Measurements from ENCODE around the gene MED17. TPM values are rescaled to one million over a fixed set of nuclear protein-coding genes. Genes with fewer than 3 reads are reported as not detected.

MED17 gene
- total RNA-seq, 2 experiments from 2014 or later: 30.1 to 31.3 TPM

DNA sequence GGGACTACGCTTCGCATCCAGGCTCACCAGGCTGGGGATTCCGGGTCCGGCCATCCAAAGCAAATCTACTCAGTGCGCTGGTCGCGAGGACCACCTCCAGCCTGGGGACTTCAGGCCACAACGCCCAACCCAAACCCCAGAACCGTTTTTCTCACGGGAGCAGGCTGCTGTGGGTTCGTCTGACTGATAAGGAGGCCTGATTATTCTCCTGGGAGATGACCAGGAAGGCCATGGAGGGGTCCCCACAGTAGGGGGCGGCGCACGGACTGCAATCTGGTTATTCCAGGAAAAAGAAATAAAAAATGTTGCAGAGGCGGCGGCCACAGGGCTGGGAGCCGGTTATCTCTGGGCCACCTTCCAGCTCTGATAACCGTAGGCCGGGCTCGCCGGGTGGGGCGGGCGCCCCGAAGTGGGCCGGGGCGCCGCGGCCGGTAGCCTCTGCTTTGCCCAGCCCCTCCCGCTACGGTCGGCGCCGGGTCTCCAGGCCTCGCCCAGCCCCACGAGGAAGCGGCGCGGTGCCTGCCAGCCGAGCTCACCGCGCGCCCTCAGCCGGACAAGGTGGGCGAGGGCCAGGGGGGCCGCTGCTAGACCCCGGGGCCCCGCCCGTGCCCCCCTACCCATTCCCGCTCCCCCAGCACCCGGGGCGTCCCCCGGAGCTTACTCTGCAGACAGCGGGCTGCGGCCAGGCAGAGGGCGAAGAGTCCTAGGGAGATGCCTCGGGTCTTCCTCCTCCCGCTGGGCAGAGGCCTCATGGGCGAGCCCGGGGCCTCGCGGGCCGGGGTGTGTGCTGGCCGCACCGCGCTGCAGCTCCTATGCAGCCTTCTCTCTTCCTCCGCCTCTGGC lies 65.9 kb downstream of the MED17 start:
- H3K9me3 Mint-ChIP-seq: no peaks in the 10 kb centered on the region
- H3K27ac Mint-ChIP-seq: no peak overlapping the region
- POLR2A ChIA-PET: no interaction called here
- no peak for DNase-seq
- H3K4me3 Mint-ChIP-seq: no peak overlapping the region
- H3K4me1 Mint-ChIP-seq (ENCODE audit: low read depth): no peaks in the 10 kb centered on the region
- no peaks in the 10 kb centered on the region for H3K36me3 Mint-ChIP-seq (ENCODE audit: low read depth)
- peaks cover 15% of the 10 kb centered on the region for H3K27me3 Mint-ChIP-seq
- ATAC-seq: peak; percentile 42
- CTCF ChIA-PET: interaction anchor here (0.7 to 1.7 kb wide), 3 partner anchors 9 to 13 kb away, joined by 3 to 4 read pairs (median 3); no protein-coding TSS in a partner anchor
- TF ChIP-seq, protein P1, sequence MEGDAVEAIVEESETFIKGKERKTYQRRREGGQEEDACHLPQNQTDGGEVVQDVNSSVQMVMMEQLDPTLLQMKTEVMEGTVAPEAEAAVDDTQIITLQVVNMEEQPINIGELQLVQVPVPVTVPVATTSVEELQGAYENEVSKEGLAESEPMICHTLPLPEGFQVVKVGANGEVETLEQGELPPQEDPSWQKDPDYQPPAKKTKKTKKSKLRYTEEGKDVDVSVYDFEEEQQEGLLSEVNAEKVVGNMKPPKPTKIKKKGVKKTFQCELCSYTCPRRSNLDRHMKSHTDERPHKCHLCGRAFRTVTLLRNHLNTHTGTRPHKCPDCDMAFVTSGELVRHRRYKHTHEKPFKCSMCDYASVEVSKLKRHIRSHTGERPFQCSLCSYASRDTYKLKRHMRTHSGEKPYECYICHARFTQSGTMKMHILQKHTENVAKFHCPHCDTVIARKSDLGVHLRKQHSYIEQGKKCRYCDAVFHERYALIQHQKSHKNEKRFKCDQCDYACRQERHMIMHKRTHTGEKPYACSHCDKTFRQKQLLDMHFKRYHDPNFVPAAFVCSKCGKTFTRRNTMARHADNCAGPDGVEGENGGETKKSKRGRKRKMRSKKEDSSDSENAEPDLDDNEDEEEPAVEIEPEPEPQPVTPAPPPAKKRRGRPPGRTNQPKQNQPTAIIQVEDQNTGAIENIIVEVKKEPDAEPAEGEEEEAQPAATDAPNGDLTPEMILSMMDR (IDR thresholded peaks at IDR 0.05): no peak
- intact Hi-C loops (cut with micrococcal nuclease): no loop called here

DNA sequence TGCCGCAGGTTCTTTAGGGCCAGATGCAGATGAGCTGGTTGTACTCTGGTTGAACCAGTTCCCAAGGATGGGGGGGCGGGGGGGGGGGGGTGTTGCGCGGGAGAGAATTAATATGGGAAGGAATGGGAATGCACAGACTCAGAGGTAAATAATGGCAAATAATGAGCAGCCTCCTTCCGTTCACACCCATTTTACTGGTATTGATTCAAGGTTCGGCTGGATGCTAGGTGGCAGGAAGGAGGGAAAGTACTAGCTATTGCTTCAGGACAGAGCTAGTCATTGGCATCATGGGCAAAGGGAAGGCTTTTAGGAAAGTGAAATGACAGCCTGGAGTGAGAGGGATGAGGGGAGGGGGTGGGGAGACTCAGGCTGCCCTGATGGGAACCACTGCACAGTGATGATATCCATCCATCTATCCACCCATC lies 66.5 kb downstream of the MED17 start, which contains the start of gene VSTM5:
Gene VSTM5, minus strand, starts transcription at position 25 of the 425 bp plus-strand sequence. CDS start 116 bp downstream, outside the sequence.
- ATAC-seq: no peak
- Mint-ChIP-seq H3K4me1 (ENCODE audit: low read depth) (no peaks in the 10 kb centered on the region), H3K27me3 (peaks cover 15% of the 10 kb centered on the region), H3K36me3 (ENCODE audit: low read depth) (no peaks in the 10 kb centered on the region), H3K9me3 (no peaks in the 10 kb centered on the region), H3K27ac (no peak within 1 kb of the TSS), H3K4me3 (no peak within 1 kb of the TSS)
- ChIA-PET POLR2A (no interaction called here), CTCF (interaction anchor here (0.7 kb wide), 2 partner anchors 8 to 13 kb away, joined by 3 read pairs; no protein-coding TSS in a partner anchor)
- TF ChIP-seq, protein P1 (IDR thresholded peaks at IDR 0.05): no peak
- no peak for DNase-seq
- intact Hi-C loops (cut with micrococcal nuclease): no loop called here

DNA sequence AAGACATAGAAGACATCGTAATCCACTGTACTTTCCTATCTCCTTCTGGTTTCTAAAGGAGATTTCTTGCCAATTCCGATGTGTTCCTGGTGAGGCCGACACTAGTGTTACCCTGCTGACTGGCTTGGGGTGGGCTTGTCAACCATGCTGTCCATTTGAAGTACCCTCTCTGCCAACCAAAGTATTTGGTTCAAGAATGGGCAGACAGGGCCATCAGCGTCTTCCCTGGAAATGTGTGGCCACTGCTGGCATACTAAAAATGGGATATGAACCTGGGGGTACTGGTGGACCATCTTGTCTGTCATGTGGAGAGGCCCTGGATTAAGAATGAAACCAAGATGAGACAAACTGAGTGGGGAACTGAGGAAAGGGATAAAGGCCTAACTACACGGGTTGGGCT lies 68.2 kb downstream of the MED17 start:
- ChIA-PET CTCF (no interaction called here), POLR2A (no interaction called here)
- H3K27me3 Mint-ChIP-seq: peaks cover 14% of the 10 kb centered on the region

DNA sequence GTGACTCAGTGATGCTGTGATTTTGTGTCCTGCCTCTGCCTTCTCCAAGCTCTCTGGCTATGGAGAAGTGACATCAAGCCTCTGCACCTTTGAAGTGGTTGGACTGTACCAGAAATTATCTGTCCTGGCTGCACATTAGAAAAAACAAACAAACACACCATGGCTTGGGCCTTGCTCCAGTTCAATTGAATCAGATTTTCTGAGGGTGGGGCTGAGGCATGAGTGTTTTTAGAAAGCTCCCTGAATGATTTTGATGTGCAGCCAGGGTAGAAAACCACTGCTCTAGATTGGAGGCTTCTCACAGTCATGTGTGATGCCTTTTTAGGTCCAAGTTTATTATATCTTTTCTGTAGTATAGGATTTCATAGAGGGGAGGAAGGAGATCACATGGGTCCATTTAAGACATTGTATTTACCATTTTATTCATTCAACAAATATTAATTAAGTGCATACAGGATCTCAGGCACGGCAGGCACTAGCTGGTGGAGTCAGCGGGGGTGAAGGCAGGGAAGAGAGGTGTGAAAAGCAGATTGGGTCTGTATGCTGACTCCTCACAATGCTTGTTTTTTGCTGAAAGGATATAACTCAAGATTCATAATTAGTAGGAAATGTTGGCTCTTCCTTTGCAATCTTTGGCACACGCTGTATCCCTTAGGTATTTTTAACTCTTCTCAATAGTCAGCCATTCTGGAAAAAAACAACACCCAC lies 73.5 kb downstream of the MED17 start:
- Mint-ChIP-seq H3K4me3 (no peak overlapping the region), H3K36me3 (ENCODE audit: low read depth) (no peaks in the 10 kb centered on the region), H3K4me1 (ENCODE audit: low read depth) (no peaks in the 10 kb centered on the region), H3K27ac (no peak overlapping the region), H3K27me3 (peaks cover 6% of the 10 kb centered on the region), H3K9me3 (no peaks in the 10 kb centered on the region)
- intact Hi-C loops (cut with micrococcal nuclease): no loop called here
- no peak for ATAC-seq
- ChIA-PET CTCF (no interaction called here), POLR2A (no interaction called here)
- DNase-seq: no peak
- TF ChIP-seq, protein P1 (IDR thresholded peaks at IDR 0.05): no peak

More for the DNA sequence above, 68.2 kb downstream of the MED17 start:
- no peak for DNase-seq
- Mint-ChIP-seq H3K27ac (no peak overlapping the region), H3K36me3 (ENCODE audit: low read depth) (no peaks in the 10 kb centered on the region), H3K4me3 (no peak overlapping the region), H3K4me1 (ENCODE audit: low read depth) (no peaks in the 10 kb centered on the region), H3K9me3 (no peaks in the 10 kb centered on the region)
- TF ChIP-seq, protein P1 (IDR thresholded peaks at IDR 0.05): no peak
- intact Hi-C loops (cut with micrococcal nuclease): no loop called here
- no peak for ATAC-seq

All from activated CD8-positive, alpha-beta T cell treated with anti-CD3 and anti-CD28 coated beads for 36 hours (primary cell).